NCI-H2081 (cell line): ENCODE results near the gene ARSJ.

Experiments used
- DNase-seq, 2 experiments: peaks; one replicate each; lab custom pipeline; 2025; lab: John Stamatoyannopoulos, UW

Gene ARSJ

GRCh38 chr4:113901994-113902787, 77.3 kb downstream of the ARSJ start:
- peak; percentile 8 to 25 for DNase-seq

- no peak for DNase-seq
Measured at GRCh38 chr4:113899271-113900070, 80.0 kb downstream of the ARSJ start.

GRCh38 chr4:113893546-113893945, 85.9 kb downstream of the ARSJ start:
- DNase-seq = no peak

- no peak for DNase-seq
Measured at GRCh38 chr4:113888006-113888405, 91.4 kb downstream of the ARSJ start.

GRCh38 chr4:113885291-113885690, 94.2 kb downstream of the ARSJ start:
- DNase-seq = no peak

- no peak for DNase-seq
Measured at GRCh38 chr4:113884655-113885054, 94.8 kb downstream of the ARSJ start.

GRCh38 chr4:113882668-113883067, 96.8 kb downstream of the ARSJ start:
- DNase-seq = no peak

GRCh38 chr4:113881256-113881655, 98.2 kb downstream of the ARSJ start:
- no peak for DNase-seq

GRCh38 chr4:113880240-113881028, 99.0 kb downstream of the ARSJ start:
- DNase-seq = no peak

GRCh38 chr4:113878668-113879067, 100.8 kb downstream of the ARSJ start:
- DNase-seq = no peak

GRCh38 chr4:113874480-113874879, 105.0 kb downstream of the ARSJ start:
- no peak for DNase-seq

- DNase-seq = no peak
Measured at GRCh38 chr4:113873508-113873907, 105.9 kb downstream of the ARSJ start.

- DNase-seq = no peak
Measured at GRCh38 chr4:113872426-113873260, 106.8 kb downstream of the ARSJ start.

- DNase-seq = no peak
Measured at GRCh38 chr4:113871080-113871479, 108.4 kb downstream of the ARSJ start.

- no peak for DNase-seq
Measured at GRCh38 chr4:113869743-113870375, 109.6 kb downstream of the ARSJ start.

- DNase-seq = no peak
Measured at GRCh38 chr4:113866611-113867010, 112.8 kb downstream of the ARSJ start.

- no peak for DNase-seq
Measured at GRCh38 chr4:113858924-113859323, 120.5 kb downstream of the ARSJ start.

- DNase-seq = no peak
Measured at GRCh38 chr4:113851816-113852215, 127.6 kb downstream of the ARSJ start.
